SK-N-SH treated with all-trans-retinoic acid at 6 μM for 48 hours (cell line): ENCODE results near the gene ADAMTS9.

Source experiments
- ATAC-seq: fragments of 200-7000 bp; cut with Tn5 transposase; 3 replicates; pipeline ENCODE4 v1.9.1; 2020; ENCODE audit warnings: mild to moderate bottlenecking, moderate library complexity
- ARNTL ChIP-seq: fragments of 450-650 bp; formaldehyde crosslinking; IDR thresholded peaks from 2 replicates; pipeline ENCODE4 v1.5.0; 2020; ENCODE audit warnings: low read depth, mild to moderate bottlenecking, moderate library complexity, borderline replicate concordance
- BACH2 ChIP-seq: fragments of 250-450 bp; sonication (Bioruptor Pico); IDR thresholded peaks from 2 replicates; pipeline ENCODE4 v1.9.0; 2021; ENCODE audit warnings: mild to moderate bottlenecking, borderline replicate concordance
- CSDC2 ChIP-seq: fragments of 250-450 bp; sonication (Bioruptor Pico); IDR thresholded peaks from 2 replicates; pipeline ENCODE4 v1.5.0; 2020; ENCODE audit warnings: mild to moderate bottlenecking, moderate library complexity
- CSRNP3 ChIP-seq: fragments of 250-450 bp; sonication (Bioruptor Pico); IDR thresholded peaks from 2 replicates; pipeline ENCODE4 v1.5.1; 2021; ENCODE audit warnings: mild to moderate bottlenecking, moderate library complexity
- ESRRG ChIP-seq: fragments of 250-450 bp; sonication (Bioruptor Pico); IDR thresholded peaks from 2 replicates; pipeline ENCODE4 v1.6.1; 2021; ENCODE audit warnings: mild to moderate bottlenecking
- GLIS3 ChIP-seq: fragments of 250-450 bp; sonication (Bioruptor Pico); IDR thresholded peaks from 2 replicates; pipeline ENCODE4 v1.5.0; 2020; ENCODE audit warnings: mild to moderate bottlenecking, moderate library complexity
- ISL1 ChIP-seq: fragments of 250-450 bp; sonication (Bioruptor Pico); IDR thresholded peaks from 2 replicates; pipeline ENCODE4 v2.1.2; 2022; ENCODE audit warnings: mild to moderate bottlenecking, moderate library complexity
- OSR1 ChIP-seq: fragments of 250-450 bp; sonication (Bioruptor Pico); IDR thresholded peaks from 2 replicates; pipeline ENCODE4 v1.8.0; 2022; ENCODE audit warnings: moderate library complexity, mild to moderate bottlenecking, inconsistent platforms
- PATZ1 ChIP-seq: fragments of 250-450 bp; sonication (Bioruptor Pico); IDR thresholded peaks from 2 replicates; pipeline ENCODE4 v1.8.0; 2020; ENCODE audit warnings: mild to moderate bottlenecking, moderate library complexity, borderline replicate concordance
- POU6F1 ChIP-seq: fragments of 250-450 bp; sonication (Bioruptor Pico); IDR thresholded peaks from 2 replicates; pipeline ENCODE4 v1.8.0; 2021; ENCODE audit warnings: low read depth, mild to moderate bottlenecking, moderate library complexity, borderline replicate concordance
- RARB ChIP-seq: fragments of 250-450 bp; sonication (Bioruptor Pico); IDR thresholded peaks from 2 replicates; pipeline ENCODE4 v1.8.0; 2021; ENCODE audit warnings: mild to moderate bottlenecking, moderate library complexity
- SNAI2 ChIP-seq: fragments of 250-450 bp; sonication (Bioruptor Pico); IDR thresholded peaks from 2 replicates; pipeline ENCODE4 v1.5.0; 2020; ENCODE audit warnings: mild to moderate bottlenecking, moderate library complexity
- TCF4 ChIP-seq: fragments of 250-450 bp; sonication (Bioruptor Pico); IDR thresholded peaks from 2 replicates; pipeline ENCODE4 v1.8.0; 2021; ENCODE audit warnings: mild to moderate bottlenecking, moderate library complexity, borderline replicate concordance
- TOX ChIP-seq: fragments of 250-450 bp; sonication (Bioruptor Pico); IDR thresholded peaks from 2 replicates; pipeline ENCODE4 v1.8.0; 2021; ENCODE audit warnings: mild to moderate bottlenecking, moderate library complexity, borderline replicate concordance
- TSHZ2 ChIP-seq: fragments of 250-450 bp; sonication (Bioruptor Pico); IDR thresholded peaks from 2 replicates; pipeline ENCODE4 v1.5.0; 2020; ENCODE audit warnings: mild to moderate bottlenecking, moderate library complexity
- ZC3H10 ChIP-seq: fragments of 250-450 bp; sonication (Bioruptor Pico); IDR thresholded peaks from 2 replicates; pipeline ENCODE4 v1.5.1; 2021; ENCODE audit warnings: mild to moderate bottlenecking, moderate library complexity
- ZFP3 ChIP-seq: fragments of 250-450 bp; sonication (Bioruptor Pico); IDR thresholded peaks from 2 replicates; pipeline ENCODE4 v1.5.0; 2020; ENCODE audit warnings: mild to moderate bottlenecking, moderate library complexity
- ZFP30 ChIP-seq: fragments of 450-650 bp; formaldehyde crosslinking; IDR thresholded peaks from 2 replicates; pipeline ENCODE4 v1.5.0; 2022; ENCODE audit warnings: mild to moderate bottlenecking, moderate library complexity
- ZNF565 ChIP-seq: fragments of 450-650 bp; formaldehyde crosslinking; conservative IDR thresholded peaks from 2 replicates; pipeline ENCODE4 v1.5.0; 2020; ENCODE audit warnings: low read depth, mild to moderate bottlenecking, moderate library complexity
- ZNF70 ChIP-seq: fragments of 450-650 bp; formaldehyde crosslinking; IDR thresholded peaks from 2 replicates; pipeline ENCODE4 v1.5.0; 2020; ENCODE audit warnings: mild to moderate bottlenecking, moderate library complexity
- ZNF8 ChIP-seq: fragments of 450-650 bp; formaldehyde crosslinking; IDR thresholded peaks from 2 replicates; pipeline ENCODE4 v1.5.0; 2020; ENCODE audit warnings: mild to moderate bottlenecking, moderate library complexity

Gene ADAMTS9

GRCh38 chr3:64638981-64639481, 48.8 kb downstream of the ADAMTS9 start:
- no peak for TF ChIP-seq ZNF8 (CRISPR knock-in tag)
- TF ChIP-seq TCF4 (CRISPR knock-in tag), result no peak
- TF ChIP-seq ZFP3 (CRISPR knock-in tag), result no peak
- no peak for ATAC-seq

GRCh38 chr3:64638511-64638910, 49.3 kb downstream of the ADAMTS9 start:
- ATAC-seq, result no peak
- TF ChIP-seq SNAI2 (CRISPR knock-in tag) (no peak), TSHZ2 (CRISPR knock-in tag) (no peak), ISL1 (CRISPR knock-in tag) (no peak), ARNTL (CRISPR knock-in tag) (no peak), ZNF8 (CRISPR knock-in tag) (no peak), ZFP30 (CRISPR knock-in tag) (no peak), RARB (CRISPR knock-in tag) (no peak), ZFP3 (CRISPR knock-in tag) (no peak), CSRNP3 (CRISPR knock-in tag) (no peak), ESRRG (CRISPR knock-in tag) (no peak), ZC3H10 (no peak), PATZ1 (CRISPR knock-in tag) (no peak), OSR1 (no peak), ZNF70 (CRISPR knock-in tag) (no peak), CSDC2 (CRISPR knock-in tag) (no peak), POU6F1 (CRISPR knock-in tag) (no peak)

GRCh38 chr3:64634417-64634816, 53.4 kb downstream of the ADAMTS9 start:
- ATAC-seq, result no peak
- TF ChIP-seq TSHZ2 (CRISPR knock-in tag) (no peak), ARNTL (CRISPR knock-in tag) (no peak), PATZ1 (CRISPR knock-in tag) (no peak), ZNF565 (CRISPR knock-in tag) (no peak), ZC3H10 (no peak), ISL1 (CRISPR knock-in tag) (no peak), CSDC2 (CRISPR knock-in tag) (no peak), POU6F1 (CRISPR knock-in tag) (no peak), OSR1 (no peak), BACH2 (no peak), ZNF70 (CRISPR knock-in tag) (no peak), RARB (CRISPR knock-in tag) (no peak), TCF4 (CRISPR knock-in tag) (no peak), TOX (CRISPR knock-in tag) (no peak), GLIS3 (CRISPR knock-in tag) (no peak)
